SK-N-SH (cell line): ENCODE measurements around the gene CPNE8. TPM values are rescaled to one million over a fixed set of nuclear protein-coding genes. Genes with fewer than 3 reads are reported as not detected.

Experiments used
- CTCF ChIA-PET: fragments of 300-600, 350-600 bp; formaldehyde crosslinking; extraction: SDS; loops from one replicate; lab custom pipeline; 2021; lab: Yijun Ruan, JAX
- POLR2A ChIA-PET: fragments of 350-600 bp; sonication (Branson Sonifier 250); formaldehyde crosslinking; extraction: SDS; loops from one replicate; lab custom pipeline; 2020; ENCODE audit warnings: antibody characterized with exemption, inconsistent platforms; lab: Yijun Ruan, JAX
- DNase-seq: peaks from one replicate; pipeline ENCODE4 v3.0.0; 2012
- H2AFZ ChIP-seq: fragments of 200-600 bp; sonication (generic); 2 replicates; pipeline ENCODE4 v1.8.1; 2016; ENCODE audit warnings: antibody characterized with exemption, mild to moderate bottlenecking, low read depth
- H3F3A ChIP-seq: fragments of 200-600 bp; sonication (generic); replicated peaks from 2 replicates; pipeline ENCODE3; 2016; ENCODE audit warnings: antibody characterized with exemption, mild to moderate bottlenecking; ENCODE audit not compliant: insufficient read depth
- H3K27ac ChIP-seq, 2 experiments: fragments of 200-500 bp in 1 of 2; fragments of 200-600 bp in 1 of 2; sonication (Bioruptor generic) in 1 of 2; sonication (generic), shearing (Covaris generic) in 1 of 2; 2 replicates each; pipeline versions ENCODE4 v1.5.1 to v1.6.1; 2014 to 2016; ENCODE audit warnings: low read depth in 2 of 2, inconsistent platforms in 1 of 2, low read length in 1 of 2, mild to moderate bottlenecking in 1 of 2, mixed read lengths in 1 of 2
- H3K27me3 ChIP-seq: fragments of 200-600 bp; sonication (generic), shearing (Covaris generic); 2 replicates; pipeline ENCODE4 v1.6.1; 2016; ENCODE audit warnings: mixed run types; ENCODE audit not compliant: insufficient read depth
- H3K36me3 ChIP-seq, 2 experiments: fragments of 200-500 bp in 1 of 2; fragments of 200-600 bp in 1 of 2; sonication (Bioruptor generic) in 1 of 2; sonication (generic) in 1 of 2; replicated peaks in 1 of 2; 2 replicates each; pipeline versions ENCODE3 to v1.5.1; 2014 to 2016; ENCODE audit warnings: low read length in 1 of 2, mild to moderate bottlenecking in 1 of 2; ENCODE audit not compliant: insufficient read depth in 2 of 2, control insufficient read depth in 1 of 2
- H3K4me1 ChIP-seq, 2 experiments: fragments of 200-500 bp in 1 of 2; fragments of 200-600 bp in 1 of 2; sonication (Bioruptor generic) in 1 of 2; sonication (generic), shearing (Covaris generic) in 1 of 2; 2 replicates each; pipeline versions ENCODE4 v1.5.1 to v1.6.1; 2014 to 2016; ENCODE audit warnings: low read depth in 1 of 2, low read length in 1 of 2, mixed run types in 1 of 2; ENCODE audit not compliant: insufficient read depth in 2 of 2, control insufficient read depth in 1 of 2
- H3K4me2 ChIP-seq: fragments of 200-600 bp; sonication (generic), shearing (Covaris generic); 2 replicates; pipeline ENCODE4 v1.6.1; 2017; ENCODE audit warnings: mixed run types
- H3K4me3 ChIP-seq, 2 experiments: fragments of 200-500 bp in 1 of 2; fragments of 200-600 bp in 1 of 2; sonication (Bioruptor generic) in 1 of 2; sonication (generic), shearing (Covaris generic) in 1 of 2; 2 replicates each; pipeline versions ENCODE4 v1.5.1 to v1.8.1; 2014 to 2016; ENCODE audit warnings: low read depth in 2 of 2, inconsistent platforms in 1 of 2, low read length in 1 of 2, mild to moderate bottlenecking in 1 of 2, mixed read lengths in 1 of 2, moderate library complexity in 1 of 2
- H3K79me2 ChIP-seq: fragments of 200-600 bp; sonication (generic); 2 replicates; pipeline ENCODE4 v1.8.1; 2017; ENCODE audit warnings: mild to moderate bottlenecking; ENCODE audit not compliant: insufficient read depth
- H3K9ac ChIP-seq: fragments of 200-600 bp; sonication (generic); 2 replicates; pipeline ENCODE4 v1.6.1; 2017; ENCODE audit warnings: mixed run types
- H3K9me2 ChIP-seq: fragments of 200-600 bp; sonication (generic); 2 replicates; pipeline ENCODE4 v1.6.1; 2017; ENCODE audit warnings: mixed run types
- H3K9me3 ChIP-seq: fragments of 200-600 bp; sonication (generic); 2 replicates; pipeline ENCODE4 v1.6.1; 2017; ENCODE audit warnings: mixed run types, mild to moderate bottlenecking, moderate library complexity
- H4K20me1 ChIP-seq: fragments of 200-600 bp; sonication (generic); 2 replicates; pipeline ENCODE4 v1.6.1; 2017; ENCODE audit warnings: mild to moderate bottlenecking, mixed run types; ENCODE audit not compliant: insufficient read depth
- CHD2 ChIP-seq: fragments of 150-350 bp; IDR thresholded peaks from 2 replicates; pipeline ENCODE4 v1.6.1; 2018; ENCODE audit warnings: low read length; ENCODE audit not compliant: partially characterized antibody
- CTCF ChIP-seq: fragments of 200-600 bp; sonication (generic); IDR thresholded peaks from 2 replicates; pipeline ENCODE4 v1.6.1; 2017; ENCODE audit warnings: antibody characterized with exemption, mild to moderate bottlenecking, moderate library complexity
- ELF1 ChIP-seq: IDR thresholded peaks from 2 replicates; pipeline ENCODE4 v1.4.0; 2012
- EP300 ChIP-seq, 2 experiments: IDR thresholded peaks; 2 replicates each; pipeline versions ENCODE4 v1.4.0 to v1.6.1; 2012; ENCODE audit warnings: borderline replicate concordance in 1 of 2, low read depth in 1 of 2, low read length in 1 of 2
- NFIC ChIP-seq: IDR thresholded peaks from 2 replicates; pipeline ENCODE4 v1.4.0; 2012; ENCODE audit warnings: borderline replicate concordance
- RAD21 ChIP-seq: IDR thresholded peaks from 2 replicates; pipeline ENCODE4 v1.6.1; 2012; ENCODE audit warnings: mild to moderate bottlenecking, low read length
- SMC3 ChIP-seq: IDR thresholded peaks from 2 replicates; pipeline ENCODE4 v1.6.1; 2012; ENCODE audit warnings: low read depth, low read length, improper control_type of control experiment
- TCF12 ChIP-seq: IDR thresholded peaks from 2 replicates; pipeline ENCODE4 v1.4.0; 2012
- YY1 ChIP-seq: IDR thresholded peaks from 2 replicates; pipeline ENCODE4 v1.4.0; 2012; ENCODE audit warnings: low read depth, mild to moderate bottlenecking
- WGBS: methylation state at CpG from one replicate; pipeline ENCODE4 v1.1.6; 2017; ENCODE audit warnings: low lambda C conversion rate; 5-methylcytosine and 5-hydroxymethylcytosine counted together
- polyA plus RNA-seq, 3 experiments: library from polyadenylated mRNA; depleted of rRNA; stranded (reverse); fragments of >200 nt; gene quantifications; 2 replicates each; pipeline ENCODE4 v1.2.3, GENCODE V29; 2012

The CPNE8 gene
- polyA plus RNA-seq, 1 of the 3 experiments (the other 2 are of a cell fraction): not detected

DNA sequence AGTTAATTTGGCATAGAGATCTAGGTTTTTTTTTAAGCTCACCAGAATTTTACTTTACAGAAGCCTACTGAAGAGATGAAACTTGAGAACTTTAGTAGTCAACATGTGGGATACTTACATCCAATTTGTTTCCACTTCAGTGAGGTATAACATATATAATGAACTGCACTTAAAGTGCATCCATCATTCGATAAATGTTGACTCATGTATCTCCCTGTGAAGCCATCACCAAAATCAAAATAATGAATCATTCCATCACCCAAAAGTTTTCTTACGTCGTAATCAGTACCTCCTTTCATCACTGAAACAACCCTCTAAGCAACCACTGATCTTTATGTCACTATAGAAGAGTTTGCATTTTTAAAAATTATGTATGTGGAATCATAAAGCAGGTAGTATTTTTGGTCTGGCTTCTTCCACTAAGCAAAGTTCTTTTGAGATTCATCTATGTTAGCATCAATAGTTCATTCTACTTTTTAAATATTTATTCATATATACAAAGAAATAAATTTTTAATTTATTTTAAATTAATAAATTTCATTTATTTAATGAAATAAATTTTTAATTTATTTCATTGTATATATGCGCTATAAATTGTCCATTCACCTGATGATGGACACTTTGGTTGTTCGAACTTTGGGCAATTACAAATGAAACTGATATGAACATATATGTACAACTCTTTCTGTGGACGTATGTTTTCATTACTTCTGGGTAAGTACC is 2.0 kb upstream of the CPNE8 start:
- H4K20me1 ChIP-seq: no peaks in the 10 kb centered on the region
- peak overlapping the region; percentile 54 to 67 for H3K4me3 ChIP-seq
- DNase-seq: no peak
- no peaks in the 10 kb centered on the region for H3F3A ChIP-seq
- H3K4me2 ChIP-seq: peak overlapping the region; percentile 83
- no peak overlapping the region for H3K9ac ChIP-seq
- ChIA-PET POLR2A (interaction anchor here (0.9 to 1.7 kb wide), 2 partner anchors 92 to 135 kb away, joined by 4 to 9 read pairs; no protein-coding TSS in a partner anchor), CTCF (interaction anchor here (0.6 to 5.2 kb wide), 32 partner anchors 8 to 576 kb away, joined by 3 to 76 read pairs (median 4); no protein-coding TSS in a partner anchor)
- WGBS: 63% methylated on average over 6 of the region's 6 CpGs
- H3K27ac ChIP-seq: peak overlapping the region in 1 of 2 experiments; percentile 67; a peak in 1 of 4 replicates
- H3K27me3 ChIP-seq: no peaks in the 10 kb centered on the region; the same call in 1 of the 2 replicates
- no peaks in the 10 kb centered on the region for H3K36me3 ChIP-seq
- H2AFZ ChIP-seq: peak overlapping the region; percentile 91; the same call in 1 of the 2 replicates
- no peaks in the 10 kb centered on the region for H3K9me3 ChIP-seq
- no peaks in the 10 kb centered on the region for H3K9me2 ChIP-seq
- TF ChIP-seq YY1: no peak
- peaks cover 0 to 7% of the 10 kb centered on the region in 2 experiments; a peak in 1 of 4 replicates for H3K4me1 ChIP-seq
- no peaks in the 10 kb centered on the region for H3K79me2 ChIP-seq

DNA sequence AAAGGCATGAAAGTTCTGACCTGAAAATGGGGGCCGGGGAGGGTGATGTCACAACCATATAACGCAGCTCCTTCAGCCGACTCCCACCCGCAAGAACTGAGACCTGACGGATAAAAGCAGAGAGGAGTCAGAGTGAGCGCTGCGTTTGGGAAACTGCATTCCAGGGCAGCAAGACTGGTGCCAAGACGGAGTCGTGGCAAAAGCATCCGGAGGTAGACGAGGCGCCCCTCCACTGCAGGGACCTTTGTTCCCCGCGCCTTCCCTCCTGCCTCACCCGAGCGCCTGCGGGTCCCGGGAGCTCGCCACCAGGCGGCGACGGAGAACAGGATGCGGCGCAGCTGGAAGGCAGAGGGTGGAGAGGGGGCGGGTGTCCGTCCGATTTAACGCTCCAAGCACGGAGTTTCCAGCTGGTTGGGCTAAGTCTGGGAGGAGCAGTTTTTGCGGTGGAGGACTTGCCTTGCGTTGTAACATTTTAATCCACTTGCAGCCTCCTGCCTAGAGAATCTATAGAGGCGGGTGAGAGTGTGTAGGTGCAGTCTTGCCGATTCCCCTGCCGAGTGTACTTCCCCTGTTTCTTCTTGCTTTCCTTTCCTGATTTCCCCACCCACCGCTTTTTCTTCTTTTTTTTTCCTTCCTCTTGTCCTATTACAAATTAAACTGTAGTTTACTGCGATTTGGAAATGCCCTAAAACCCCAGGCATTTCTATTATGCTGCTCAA is 1.2 kb upstream of the CPNE8 start:
- Histone ChIP-seq H3K27me3 (no peaks in the 10 kb centered on the region; the same call in 1 of the 2 replicates), H3K9me3 (no peaks in the 10 kb centered on the region), H3K27ac (peak overlapping the region in 1 of 2 experiments; percentile 67; a peak in 1 of 4 replicates), H3F3A (no peaks in the 10 kb centered on the region), H3K9me2 (no peaks in the 10 kb centered on the region), H4K20me1 (no peaks in the 10 kb centered on the region), H3K36me3 (no peaks in the 10 kb centered on the region), H3K9ac (no peak overlapping the region), H3K79me2 (no peaks in the 10 kb centered on the region), H3K4me2 (peak overlapping the region; percentile 83), H3K4me3 (peak overlapping the region; percentile 54 to 67), H3K4me1 (peaks cover 0 to 7% of the 10 kb centered on the region in 2 experiments; a peak in 1 of 4 replicates), H2AFZ (peak overlapping the region; percentile 91)
- CTCF ChIA-PET: interaction anchor here (0.6 to 5.2 kb wide), 42 partner anchors 9 to 578 kb away, joined by 3 to 76 read pairs (median 4); no protein-coding TSS in a partner anchor
- TF ChIP-seq EP300 (IDR thresholded peaks at IDR 0.05; ENCODE audit: borderline replicate concordance in 1 of 2, low read depth in 1 of 2, low read length in 1 of 2) (0 out of 4 replicates have a peak, but pooled peaks of 1 of the 2 experiments have one; percentile 4), TCF12 (peak; percentile 16; the same call in 1 of the 2 replicates), RAD21 (peak; percentile 78), CHD2 (peak; percentile 24), SMC3 (peak; percentile 85), CTCF (peak; percentile 81), NFIC (no peak), ELF1 (no peak)
- 3% methylated on average over 23 of the region's 36 CpGs for WGBS
- DNase-seq: peak; percentile 91
- POLR2A ChIA-PET: interaction anchor here (0.9 to 1.7 kb wide), 3 partner anchors 93 to 197 kb away, joined by 3 to 9 read pairs (median 4); no protein-coding TSS in a partner anchor
